Heart right ventricle (tissue), 16 donors: ENCODE results near the gene EEFSEC. TPM values are rescaled to one million over a fixed set of nuclear protein-coding genes. Genes with fewer than 3 reads are reported as not detected.

Experiments used
- ATAC-seq, 8 donors: fragments of 200-7000 bp; cut with Tn5 transposase; one replicate each; pipeline ENCODE4 v1.9.1; 2020; ENCODE audit warnings: mild to moderate bottlenecking in 8 of 8, moderate library complexity in 8 of 8, moderate number of reproducible peaks in 1 of 8
- DNase-seq, 2 donors: peaks; one replicate each; pipeline ENCODE4 v3.0.0-alpha.2; 2020
- H3K27ac ChIP-seq, 10 donors: fragments of 200-600 bp; sonication (generic) in 2 of 10; one replicate each; pipeline versions ENCODE4 v1.5.0 to v1.8.0; 2020 to 2022; ENCODE audit warnings: mild to moderate bottlenecking in 3 of 10
- H3K27me3 ChIP-seq, 7 donors: fragments of 200-600 bp; one replicate each; pipeline ENCODE4 v1.8.0; 2021 to 2022; ENCODE audit warnings: mild to moderate bottlenecking in 2 of 7
- H3K36me3 ChIP-seq, 9 donors: fragments of 200-600 bp; sonication (generic) in 1 of 9; one replicate each; pipeline versions ENCODE4 v1.5.0 to v1.8.0; 2020 to 2022; ENCODE audit warnings: mild to moderate bottlenecking in 2 of 9
- H3K4me1 ChIP-seq, 9 donors: fragments of 200-600 bp; sonication (generic) in 1 of 9; one replicate each; pipeline versions ENCODE4 v1.5.0 to v1.8.0; 2020 to 2022; ENCODE audit warnings: mild to moderate bottlenecking in 4 of 9
- H3K4me3 ChIP-seq, 10 donors: fragments of 200-600 bp; sonication (generic) in 2 of 10; one replicate each; pipeline versions ENCODE4 v1.5.0 to v1.8.0; 2020 to 2022; ENCODE audit warnings: mild to moderate bottlenecking in 7 of 10, moderate library complexity in 2 of 10
- H3K9me3 ChIP-seq, 11 donors: fragments of 200-600 bp in 10 of 11; sonication (generic) in 2 of 11; one replicate each; pipeline versions ENCODE4 v1.5.0 to v1.8.0; 2013 to 2022; ENCODE audit warnings: mild to moderate bottlenecking in 2 of 11, control low read depth in 1 of 11, moderate library complexity in 1 of 11
- WGBS, 2 donors: extraction: QIAGEN DNeasy Blood & Tissue Kit; methylation state at CpG; one replicate each; pipeline ENCODE4 v1.1.7; 2013; ENCODE audit warnings: inconsistent platforms in 1 of 2; 5-methylcytosine and 5-hydroxymethylcytosine counted together
- intact Hi-C, 10 donors: fragments of 100-400 bp; cut with DNase I; formaldehyde crosslinking; loops; one replicate each; pipeline versions ENCODE4 v1.11.1 to v1.14.2; 2022
- polyA plus RNA-seq, 2 donors: library from polyadenylated mRNA; stranded (reverse); fragments of 200-250 nt; gene quantifications; one replicate each; pipeline ENCODE4 v1.2.3, GENCODE V29; 2013
- total RNA-seq, 10 donors: library from RNA; stranded (reverse); fragmentation: NEBNext Ultra II Directional in 3 of 10; extraction: Animal tissue kit (Norgen Biotek cat#: 25700) in 3 of 10; gene quantifications; one replicate each; pipeline versions ENCODE4 v1.2.1 to v1.2.4, GENCODE V29; 2021 to 2023
- TF ChIP-seq, protein P1 (sequence below), 9 donors: fragments of 200-600 bp; sonication (generic) in 2 of 9; IDR thresholded peaks; one replicate each; pipeline versions ENCODE4 v1.5.0 to v1.8.0; 2021 to 2022; ENCODE audit warnings: antibody characterized with exemption in 9 of 9, mild to moderate bottlenecking in 5 of 9, moderate library complexity in 1 of 9
- donor health status: Arrhythmogenic right ventricular cardiomyopathy.
- donor health status: ischemic (EF 13 %, LVEDD 7.1; RV severe dilation, severe dysfunction).
- donor health status: healthy with polysubstance abuse.
- donor health status: DM: no; HTN: yes; CAD: no.
- donor health status: DM: no; HTN: no; CAD: no.
- donor health status: ischemic (EF 25% LVEDD 6.9; RV normal size, moderate dysfunction).
- donor health status: ischemic (EF 25% LVEDD 5.7; RV mildly dilated, moderate dysfunction).
- donor health status: healthy.
- donor health status: DM: yes; HTN: yes; CAD: no.
- donor health status: Ischemic cardiomyopathy.
- donor health status: ischemic (EF 35%, LVEDD 5.7; RV mildly dilated, moderate dysfunction).
- donor health status: nonischemic (EF 11% LVEDD 7.7; RV severe dilation, severe dysfunction).
- donor health status: DM: yes; HTN: yes; CAD: no.
- donor health status: PGD.
- donor health status: ischemic (EF 29% LVEDD 5.4; RV normal size, mild dysfunction).
- donor health status: nonischemic (EF 23%, LVEDD 6.1; RV moderate dilation, normal function).

The EEFSEC gene
- total and polyA plus RNA-seq, 12 donors = 16.5 to 29.5 (median 25.0) TPM

DNA sequence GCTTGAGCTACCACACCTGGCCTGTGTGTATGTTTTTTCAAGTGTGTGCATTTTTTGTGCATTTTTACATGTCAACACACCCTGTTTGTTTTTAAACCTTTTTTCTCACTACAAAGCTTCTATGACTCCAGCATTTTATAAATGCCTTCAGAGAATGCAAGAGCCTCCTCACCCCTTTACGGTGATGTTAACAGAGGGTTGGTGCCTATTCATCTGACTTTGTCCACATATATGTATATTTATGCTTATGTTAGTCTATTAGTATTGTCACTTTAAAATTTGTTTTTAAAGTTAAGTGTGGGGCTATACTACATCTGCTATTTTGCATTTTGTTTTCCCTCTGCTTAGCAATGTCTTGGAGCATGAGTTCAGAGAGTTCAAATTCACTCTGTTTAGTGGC lies 45.8 kb downstream of the EEFSEC start:
- H3K4me3 ChIP-seq = no peak overlapping the region
- no peak for DNase-seq
- TF ChIP-seq, protein P1, sequence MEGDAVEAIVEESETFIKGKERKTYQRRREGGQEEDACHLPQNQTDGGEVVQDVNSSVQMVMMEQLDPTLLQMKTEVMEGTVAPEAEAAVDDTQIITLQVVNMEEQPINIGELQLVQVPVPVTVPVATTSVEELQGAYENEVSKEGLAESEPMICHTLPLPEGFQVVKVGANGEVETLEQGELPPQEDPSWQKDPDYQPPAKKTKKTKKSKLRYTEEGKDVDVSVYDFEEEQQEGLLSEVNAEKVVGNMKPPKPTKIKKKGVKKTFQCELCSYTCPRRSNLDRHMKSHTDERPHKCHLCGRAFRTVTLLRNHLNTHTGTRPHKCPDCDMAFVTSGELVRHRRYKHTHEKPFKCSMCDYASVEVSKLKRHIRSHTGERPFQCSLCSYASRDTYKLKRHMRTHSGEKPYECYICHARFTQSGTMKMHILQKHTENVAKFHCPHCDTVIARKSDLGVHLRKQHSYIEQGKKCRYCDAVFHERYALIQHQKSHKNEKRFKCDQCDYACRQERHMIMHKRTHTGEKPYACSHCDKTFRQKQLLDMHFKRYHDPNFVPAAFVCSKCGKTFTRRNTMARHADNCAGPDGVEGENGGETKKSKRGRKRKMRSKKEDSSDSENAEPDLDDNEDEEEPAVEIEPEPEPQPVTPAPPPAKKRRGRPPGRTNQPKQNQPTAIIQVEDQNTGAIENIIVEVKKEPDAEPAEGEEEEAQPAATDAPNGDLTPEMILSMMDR (IDR thresholded peaks at IDR 0.05) = no peak
- ATAC-seq = no peak
- no peaks in the 10 kb centered on the region for H3K27me3 ChIP-seq
- H3K27ac ChIP-seq = no peak overlapping the region
- H3K9me3 ChIP-seq = no peaks in the 10 kb centered on the region
- WGBS, 2 donors = 97 to 100% methylated on average over 1 of the region's 1 CpG
- intact Hi-C loops = no loop called here
- H3K4me1 ChIP-seq = peaks cover 0 to 43% (median 34%) of the 10 kb centered on the region in 9 donors
- no peaks in the 10 kb centered on the region for H3K36me3 ChIP-seq

- no peaks in the 10 kb centered on the region for H3K27me3 ChIP-seq
- DNase-seq = no peak
- no peaks in the 10 kb centered on the region for H3K36me3 ChIP-seq
- H3K9me3 ChIP-seq = no peaks in the 10 kb centered on the region
- H3K4me1 ChIP-seq = peaks cover 0 to 33% (median 16%) of the 10 kb centered on the region in 9 donors
- ATAC-seq = no peak
- 94 to 98% methylated on average over 1 of the region's 1 CpG for WGBS, 2 donors
- no peak overlapping the region for H3K27ac ChIP-seq
- intact Hi-C loops = no loop called here
- TF ChIP-seq, protein P1 (IDR thresholded peaks at IDR 0.05) = no peak
- no peak overlapping the region for H3K4me3 ChIP-seq
Observed at GRCh38 chr3:128201158-128201755, 48.0 kb downstream of the EEFSEC start.

DNA sequence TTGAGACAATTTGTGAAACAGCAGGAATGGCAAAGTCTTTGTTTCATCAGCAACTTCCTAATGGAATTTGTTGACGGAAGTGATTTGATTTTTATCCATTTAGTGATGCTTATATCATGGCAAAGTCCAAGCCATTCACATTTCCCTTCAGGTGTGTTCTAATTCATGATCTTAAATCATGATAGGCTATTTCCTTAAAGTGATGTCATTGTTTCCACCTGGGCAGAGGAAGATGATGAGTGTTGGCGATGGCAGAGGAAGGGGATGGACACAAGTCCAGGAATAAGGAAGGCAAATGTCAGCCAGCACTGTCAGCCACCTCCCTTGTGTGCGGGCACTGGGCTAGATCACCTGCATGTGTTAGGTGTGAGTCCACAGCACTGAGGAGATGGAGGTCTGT lies 49.9 kb downstream of the EEFSEC start:
- ATAC-seq = no peak
- 87 to 95% methylated on average over 3 of the region's 3 CpGs for WGBS, 2 donors

DNA sequence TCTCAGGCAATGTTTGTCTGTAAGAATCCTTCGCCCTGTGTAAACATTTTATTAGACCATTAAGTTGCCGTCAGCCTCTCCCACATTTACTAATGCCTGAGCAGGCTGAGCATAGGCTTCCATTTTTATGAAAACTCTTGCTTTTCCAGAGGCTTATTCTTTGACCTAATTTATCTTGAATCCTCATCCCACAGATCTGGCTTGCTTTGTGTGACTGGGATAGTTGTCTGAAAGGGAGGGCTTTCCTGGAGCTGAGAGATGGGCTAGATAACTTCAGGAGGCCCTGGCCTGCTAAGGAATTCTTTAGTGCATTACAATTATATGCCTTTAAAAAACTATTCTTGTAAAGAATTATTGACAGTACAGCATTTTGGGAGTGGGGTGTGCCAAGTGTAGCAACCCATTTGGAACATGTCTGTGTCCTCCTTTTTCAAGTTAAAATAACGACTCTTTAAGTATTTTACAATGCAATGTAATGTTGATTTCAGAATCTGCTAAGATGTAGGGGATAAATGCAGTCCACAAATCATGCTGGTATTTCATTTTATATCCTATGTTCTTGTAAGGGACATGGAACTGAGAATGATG lies 52.4 kb downstream of the EEFSEC start:
- WGBS, 2 donors = 78 to 88% methylated on average over 3 of the region's 3 CpGs
- TF ChIP-seq, protein P1 (IDR thresholded peaks at IDR 0.05) = no peak
- no peak for ATAC-seq

More for the DNA sequence above, 49.9 kb downstream of the EEFSEC start:
- intact Hi-C loops = no loop called here
- Histone ChIP-seq H3K4me3 (no peak overlapping the region), H3K27me3 (no peaks in the 10 kb centered on the region), H3K9me3 (no peaks in the 10 kb centered on the region), H3K27ac (no peak overlapping the region), H3K36me3 (no peaks in the 10 kb centered on the region), H3K4me1 (peaks cover 0 to 37% (median 15%) of the 10 kb centered on the region in 9 donors)
- no peak for DNase-seq
- TF ChIP-seq, protein P1 (IDR thresholded peaks at IDR 0.05) = no peak

More for the DNA sequence above, 52.4 kb downstream of the EEFSEC start:
- Histone ChIP-seq H3K27ac (no peak overlapping the region), H3K9me3 (no peaks in the 10 kb centered on the region), H3K4me3 (no peak overlapping the region), H3K27me3 (no peaks in the 10 kb centered on the region), H3K4me1 (peaks cover 0 to 43% (median 15%) of the 10 kb centered on the region in 9 donors), H3K36me3 (no peaks in the 10 kb centered on the region)
- intact Hi-C loops = no loop called here
- DNase-seq = no peak
